ENCODE data around the gene RGS12.

GRCh38 chr4:3297066-3297859 lies 4.4 kb downstream of the RGS12 start:
- TF ChIP-seq CTCF (IDR thresholded peaks at IDR 0.05; ENCODE audit: insufficient read depth, low read length, poor library complexity, severe bottlenecking) (no peak), EZH2phosphoT487 (conservative IDR thresholded peaks at IDR 0.05; ENCODE audit: low read length) (no peak)
